MCF 10A (cell line): ENCODE results near the gene SEMA5A. TPM values are rescaled to one million over a fixed set of nuclear protein-coding genes. Genes with fewer than 3 reads are reported as not detected.

Experiments used
- BruUV-seq: library from RNA; stranded (reverse); fragments of 400-500 nt; replicated peaks from 2 replicates; lab custom pipeline; 2021; lab: Mats Ljungman, UMichigan
- CTCF ChIA-PET: fragments of 300-600 bp; sonication (Branson Sonifier 250); formaldehyde crosslinking; extraction: SDS; loops from one replicate; lab custom pipeline; 2021; ENCODE audit warnings: antibody characterized with exemption, inconsistent platforms; lab: Yijun Ruan, JAX
- POLR2A ChIA-PET: fragments of 300-600, 350-650 bp; sonication (Branson Sonifier 250); formaldehyde crosslinking; extraction: SDS; loops from one replicate; lab custom pipeline; 2020; ENCODE audit warnings: antibody characterized with exemption, inconsistent platforms; lab: Yijun Ruan, JAX
- DNase-seq: peaks from one replicate; pipeline ENCODE4 v3.0.0-alpha.2; 2018; ENCODE audit not compliant: unreplicated experiment
- H3K27ac Mint-ChIP-seq: one replicate; pipeline ENCODE4 v1.8.0; 2022; ENCODE audit warnings: mild to moderate bottlenecking, low read depth, mixed read lengths; ENCODE audit not compliant: unreplicated experiment
- H3K27me3 Mint-ChIP-seq: one replicate; pipeline ENCODE4 v1.8.0; 2022; ENCODE audit warnings: mixed read lengths; ENCODE audit not compliant: insufficient read depth, unreplicated experiment
- H3K36me3 Mint-ChIP-seq: one replicate; pipeline ENCODE4 v1.8.0; 2022; ENCODE audit warnings: mild to moderate bottlenecking, moderate library complexity, mixed read lengths; ENCODE audit not compliant: insufficient read depth, unreplicated experiment
- H3K4me1 Mint-ChIP-seq: one replicate; pipeline ENCODE4 v1.8.0; 2022; ENCODE audit warnings: mixed read lengths; ENCODE audit not compliant: insufficient read depth, unreplicated experiment
- H3K4me3 Mint-ChIP-seq: one replicate; pipeline ENCODE4 v1.8.0; 2022; ENCODE audit warnings: mild to moderate bottlenecking, moderate library complexity, mixed read lengths; ENCODE audit not compliant: unreplicated experiment
- H3K9me3 Mint-ChIP-seq: one replicate; pipeline ENCODE4 v1.8.0; 2022; ENCODE audit warnings: mixed read lengths; ENCODE audit not compliant: unreplicated experiment
- CTCF ChIP-seq: fragments of 200-600 bp; IDR thresholded peaks from one replicate; pipeline ENCODE4 v1.8.0; 2022; ENCODE audit warnings: antibody characterized with exemption, mild to moderate bottlenecking; ENCODE audit not compliant: unreplicated experiment
- intact Hi-C: fragments of 100-400 bp; cut with micrococcal nuclease; formaldehyde crosslinking; loops from 2 replicates; pipeline ENCODE4 v1.14.1; 2022
- total RNA-seq: library from RNA; stranded (reverse); gene quantifications from 2 replicates; pipeline ENCODE4 v1.2.3, GENCODE V29; 2022

The SEMA5A gene
- total RNA-seq, 1 experiment from 2014 or later = 1.2 TPM

- no peaks in the 10 kb centered on the region for H3K27me3 Mint-ChIP-seq
- H3K9me3 Mint-ChIP-seq = peaks cover 7% of the 10 kb centered on the region
- CTCF ChIA-PET = no interaction called here
- H3K36me3 Mint-ChIP-seq = no peaks in the 10 kb centered on the region
- TF ChIP-seq CTCF = no peak
- H3K4me1 Mint-ChIP-seq = no peaks in the 10 kb centered on the region
- DNase-seq = no peak
- BruUV-seq = no TSS peak
- intact Hi-C loops = no loop called here
- H3K4me3 Mint-ChIP-seq = no peak overlapping the region
- POLR2A ChIA-PET = no interaction called here
- H3K27ac Mint-ChIP-seq = no peak overlapping the region
Observed at GRCh38 chr5:9278921-9279603, 266.8 kb downstream of the SEMA5A start.

GRCh38 chr5:9269014-9269413 lies 276.9 kb downstream of the SEMA5A start:
- BruUV-seq = no TSS peak
- H3K36me3 Mint-ChIP-seq = no peaks in the 10 kb centered on the region
- no peak for TF ChIP-seq CTCF
- peak; percentile 27 for DNase-seq
- POLR2A ChIA-PET = interaction anchor here (1.0 kb wide), 1 partner anchor 275 kb away, joined by 3 read pairs; no protein-coding TSS in a partner anchor
- no peak overlapping the region for H3K27ac Mint-ChIP-seq
- intact Hi-C loops = no loop called here
- CTCF ChIA-PET = interaction anchor here (1.6 kb wide), 1 partner anchor 230 kb away, joined by 4 read pairs; no protein-coding TSS in a partner anchor
- peaks cover 17% of the 10 kb centered on the region for H3K4me1 Mint-ChIP-seq
- H3K4me3 Mint-ChIP-seq = no peak overlapping the region
- peaks cover 11% of the 10 kb centered on the region for H3K9me3 Mint-ChIP-seq
- no peaks in the 10 kb centered on the region for H3K27me3 Mint-ChIP-seq

- ChIA-PET POLR2A (interaction anchor here (0.9 kb wide), 2 partner anchors 10 to 76 kb away, joined by 3 read pairs; no protein-coding TSS in a partner anchor), CTCF (interaction anchor here (1.6 kb wide), 1 partner anchor 230 kb away, joined by 4 read pairs; no protein-coding TSS in a partner anchor)
- Mint-ChIP-seq H3K4me3 (no peak overlapping the region), H3K36me3 (no peaks in the 10 kb centered on the region), H3K4me1 (peaks cover 19% of the 10 kb centered on the region), H3K27me3 (no peaks in the 10 kb centered on the region), H3K27ac (no peak overlapping the region), H3K9me3 (peaks cover 12% of the 10 kb centered on the region)
- BruUV-seq = no TSS peak
- no peak for TF ChIP-seq CTCF
- intact Hi-C loops = no loop called here
- DNase-seq = no peak
Observed at GRCh38 chr5:9268226-9268625, 277.6 kb downstream of the SEMA5A start.

GRCh38 chr5:9265441-9266287 lies 280.2 kb downstream of the SEMA5A start:
- H3K27ac Mint-ChIP-seq = peak overlapping the region; percentile 61
- H3K36me3 Mint-ChIP-seq = no peaks in the 10 kb centered on the region
- TF ChIP-seq CTCF = no peak
- POLR2A ChIA-PET = interaction anchor here (0.6 to 1.5 kb wide), 4 partner anchors 16 to 202 kb away, joined by 3 read pairs; no protein-coding TSS in a partner anchor
- CTCF ChIA-PET = interaction anchor here (0.6 to 1.5 kb wide), 4 partner anchors 12 to 806 kb away, joined by 3 to 5 read pairs (median 3); no protein-coding TSS in a partner anchor
- H3K27me3 Mint-ChIP-seq = no peaks in the 10 kb centered on the region
- no TSS peak for BruUV-seq
- peaks cover 6% of the 10 kb centered on the region for H3K9me3 Mint-ChIP-seq
- H3K4me3 Mint-ChIP-seq = peak overlapping the region; percentile 51
- intact Hi-C loops = no loop called here
- peak; percentile 70 for DNase-seq
- peaks cover 19% of the 10 kb centered on the region for H3K4me1 Mint-ChIP-seq
